Spleen (tissue), 11 donors: ENCODE data around the gene ATP9A. TPM values are rescaled to one million over a fixed set of nuclear protein-coding genes. Genes with fewer than 3 reads are reported as not detected.

ENCODE experiments used
- DNase-seq: peaks from one replicate; pipeline ENCODE4 v3.0.0-alpha.2; 2020
- H3K27ac ChIP-seq, 8 donors: fragments of 200-600 bp; sonication (generic) in 7 of 8; 1 replicate in 4 of 8; 2 replicates in 4 of 8; pipeline versions ENCODE4 v1.5.0 to v1.8.0; 2016 to 2021; ENCODE audit warnings: inconsistent platforms in 4 of 8, mild to moderate bottlenecking in 4 of 8, moderate library complexity in 1 of 8
- H3K27me3 ChIP-seq, 7 donors: fragments of 200-600 bp; sonication (generic) in 6 of 7; replicated peaks in 1 of 7; 1 replicate in 4 of 7; 2 replicates in 3 of 7; pipeline versions ENCODE4 v1.5.0 to v1.8.0; 2016 to 2021; ENCODE audit warnings: inconsistent platforms in 3 of 7, mild to moderate bottlenecking in 1 of 7
- H3K36me3 ChIP-seq, 6 donors: fragments of 200-600 bp; sonication (generic) in 5 of 6; 1 replicate in 4 of 6; 2 replicates in 2 of 6; pipeline versions ENCODE4 v1.5.0 to v1.8.0; 2016 to 2021; ENCODE audit warnings: inconsistent platforms in 2 of 6
- H3K4me1 ChIP-seq, 6 donors: fragments of 200-600 bp; sonication (generic) in 5 of 6; 1 replicate in 3 of 6; 2 replicates in 3 of 6; pipeline versions ENCODE4 v1.5.0 to v1.8.0; 2016 to 2021; ENCODE audit warnings: inconsistent platforms in 3 of 6
- H3K4me3 ChIP-seq, 8 donors: fragments of 200-600 bp; sonication (generic) in 7 of 8; 1 replicate in 4 of 8; 2 replicates in 4 of 8; pipeline versions ENCODE4 v1.5.0 to v1.8.0; 2016 to 2021; ENCODE audit warnings: inconsistent platforms in 4 of 8, mild to moderate bottlenecking in 4 of 8, moderate library complexity in 2 of 8
- H3K9me3 ChIP-seq, 8 donors: fragments of 200-600 bp; sonication (generic) in 7 of 8; 1 replicate in 4 of 8; 2 replicates in 4 of 8; pipeline versions ENCODE4 v1.5.0 to v1.8.0; 2016 to 2021; ENCODE audit warnings: inconsistent platforms in 4 of 8
- CTCF ChIP-seq, 11 experiments: fragments of 200-600 bp in 7 of 11; fragments of 450-650 bp in 4 of 11; sonication (generic) in 4 of 11; IDR thresholded peaks in 8 of 11; conservative IDR thresholded peaks in 3 of 11; 1 replicate in 7 of 11; 2 replicates in 4 of 11; pipeline versions ENCODE4 v1.4.0 to v1.8.0; 2016 to 2021; ENCODE audit warnings: antibody characterized with exemption in 11 of 11, inconsistent platforms in 4 of 11, mild to moderate bottlenecking in 1 of 11
- POLR2A ChIP-seq, 3 donors: fragments of 450-650 bp; IDR thresholded peaks; one replicate each; pipeline ENCODE4 v1.5.1; 2017; ENCODE audit warnings: antibody characterized with exemption in 3 of 3, mild to moderate bottlenecking in 1 of 3
- POLR2AphosphoS5 ChIP-seq, 3 donors: sonication (generic); formaldehyde crosslinking; IDR thresholded peaks; one replicate each; pipeline ENCODE4 v1.5.1; 2017; ENCODE audit warnings: antibody characterized with exemption in 3 of 3
- WGBS, 5 donors: extraction: QIAGEN DNeasy Blood & Tissue Kit in 3 of 5; methylation state at CpG; one replicate each; pipeline versions ENCODE4 v1.1.5 to v1.1.7; 2013 to 2018; 5-methylcytosine and 5-hydroxymethylcytosine counted together
- intact Hi-C: fragments of 100-400 bp; cut with DNase I; formaldehyde crosslinking; loops from one replicate; pipeline ENCODE4 v1.15.0; 2023; ENCODE audit warnings: low total_unique reads
- polyA plus RNA-seq, 3 donors: library from polyadenylated mRNA; stranded (reverse); fragments of 200-250 nt; gene quantifications; one replicate each; pipeline ENCODE4 v1.2.1, GENCODE V29; 2013
- total RNA-seq, 7 donors: library from RNA; depleted of rRNA in 3 of 7; stranded (reverse); fragments of >200 nt in 3 of 7; fragmentation: NEBNext Ultra II Directional in 4 of 7; extraction: Animal tissue kit (Norgen Biotek cat#: 25700) in 4 of 7; gene quantifications; one replicate each; pipeline versions ENCODE4 v1.1.0 to v1.2.1, GENCODE V29; 2016 to 2021
- donor health status: healthy with polysubstance abuse.
- donor health status: DM: no; HTN: no; CAD: no; lungs with moderate emphysema.
- donor health status: DM: no; HTN: no; CAD: no.
- donor health status: Bipolar disorder and iron deficiency.
- donor health status: healthy.
- donor health status: DM: no; HTN: no; CAD: no.
- donor health status: DM: yes; HTN: yes; CAD: no.

The ATP9A gene
- total and polyA plus RNA-seq, 10 donors: 0.37 to 11.5 (median 7.6) TPM

DNA sequence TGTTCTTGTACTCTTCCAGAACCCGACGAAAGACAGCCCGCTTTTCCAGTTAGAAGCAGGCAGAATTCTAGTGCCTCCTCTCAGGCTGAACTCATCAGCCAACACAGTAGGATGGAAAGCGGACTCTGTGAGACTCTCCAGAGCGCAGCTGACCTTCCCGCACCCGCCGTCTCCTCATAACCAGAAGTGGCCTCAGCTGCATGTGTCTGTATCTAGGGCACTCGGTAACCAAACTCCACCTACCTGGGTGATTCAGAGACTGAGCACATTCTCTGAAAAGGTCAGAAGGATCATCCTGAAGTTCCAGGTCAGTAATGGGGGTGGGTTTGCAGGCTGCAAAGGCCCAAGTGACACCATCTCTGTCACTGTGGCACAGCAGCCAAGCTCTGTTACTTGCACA lies 158.9 kb downstream of the ATP9A start:
- Histone ChIP-seq H3K4me3 (no peak overlapping the region), H3K9me3 (no peaks in the 10 kb centered on the region), H3K36me3 (peaks cover 0 to 35% (median 0%) of the 10 kb centered on the region in 6 donors), H3K27ac (no peak overlapping the region), H3K4me1 (peaks cover 0 to 12% (median 2%) of the 10 kb centered on the region in 6 donors), H3K27me3 (peaks cover 0 to 10% (median 0%) of the 10 kb centered on the region in 7 donors)
- no peak for DNase-seq
- WGBS, 5 donors: 78 to 94% (median 92%) methylated on average over 9 of the region's 9 CpGs
- no peak for TF ChIP-seq POLR2AphosphoS5 (IDR thresholded peaks at IDR 0.05)
- no peak for TF ChIP-seq CTCF (IDR thresholded peaks at IDR 0.05 in 8 of 11, conservative IDR thresholded peaks at IDR 0.05 in 3 of 11)
- TF ChIP-seq POLR2A (IDR thresholded peaks at IDR 0.05): no peak
- intact Hi-C loops: no loop called here

- 62 to 77% (median 70%) methylated on average over 5 of the region's 5 CpGs for WGBS, 5 donors
- Histone ChIP-seq H3K36me3 (peaks cover 0 to 38% (median 0%) of the 10 kb centered on the region in 6 donors), H3K27me3 (peaks cover 0 to 11% (median 0%) of the 10 kb centered on the region in 7 donors), H3K4me1 (peaks cover 0 to 12% (median 2%) of the 10 kb centered on the region in 6 donors), H3K9me3 (no peaks in the 10 kb centered on the region), H3K27ac (no peak overlapping the region), H3K4me3 (no peak overlapping the region)
- DNase-seq: no peak
- TF ChIP-seq POLR2AphosphoS5 (IDR thresholded peaks at IDR 0.05): no peak
- TF ChIP-seq POLR2A (IDR thresholded peaks at IDR 0.05): no peak
- no peak for TF ChIP-seq CTCF (IDR thresholded peaks at IDR 0.05 in 8 of 11, conservative IDR thresholded peaks at IDR 0.05 in 3 of 11)
- intact Hi-C loops: no loop called here
Measured at GRCh38 chr20:51608061-51608460, 160.1 kb downstream of the ATP9A start.

DNA sequence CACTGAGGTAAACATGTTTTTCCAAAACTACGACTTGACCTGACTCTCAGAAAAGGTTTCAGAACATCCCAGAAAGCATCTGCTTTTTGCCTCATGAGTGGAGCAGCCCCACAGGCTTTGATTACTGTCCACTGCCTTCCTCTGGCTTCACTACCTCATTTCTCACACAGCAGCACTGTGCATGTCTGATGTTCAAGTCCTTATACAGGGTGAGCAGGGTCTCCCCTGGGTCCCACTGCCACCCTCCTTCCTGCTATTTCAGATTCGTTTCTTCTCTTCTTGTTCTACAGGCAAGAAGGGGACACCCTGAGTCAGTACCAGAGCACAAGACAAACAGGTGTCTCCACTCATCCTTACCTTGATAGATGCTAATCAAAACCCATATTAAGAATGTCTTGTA lies 161.0 kb downstream of the ATP9A start:
- H3K4me3 ChIP-seq: no peak overlapping the region
- DNase-seq: no peak
- H3K27ac ChIP-seq: no peak overlapping the region
- peaks cover 0 to 11% (median 0%) of the 10 kb centered on the region in 7 donors for H3K27me3 ChIP-seq
- peaks cover 0 to 32% (median 0%) of the 10 kb centered on the region in 6 donors for H3K36me3 ChIP-seq
- intact Hi-C loops: no loop called here
- WGBS, 5 donors: 48 to 77% (median 67%) methylated on average over 1 to 2 of the region's 2 CpGs
- peaks cover 0 to 12% (median 2%) of the 10 kb centered on the region in 6 donors for H3K4me1 ChIP-seq
- H3K9me3 ChIP-seq: no peaks in the 10 kb centered on the region
- TF ChIP-seq POLR2AphosphoS5 (IDR thresholded peaks at IDR 0.05): no peak
- TF ChIP-seq POLR2A (IDR thresholded peaks at IDR 0.05): no peak

GRCh38 chr20:51604851-51605250 lies 163.3 kb downstream of the ATP9A start:
- Histone ChIP-seq H3K36me3 (peaks cover 0 to 41% (median 0%) of the 10 kb centered on the region in 6 donors), H3K27me3 (peaks cover 0 to 11% (median 0%) of the 10 kb centered on the region in 7 donors), H3K9me3 (no peaks in the 10 kb centered on the region), H3K4me1 (no peaks in the 10 kb centered on the region), H3K4me3 (no peak overlapping the region), H3K27ac (no peak overlapping the region)
- TF ChIP-seq CTCF (IDR thresholded peaks at IDR 0.05 in 8 of 11, conservative IDR thresholded peaks at IDR 0.05 in 3 of 11) (no peak), POLR2AphosphoS5 (IDR thresholded peaks at IDR 0.05) (no peak), POLR2A (IDR thresholded peaks at IDR 0.05) (no peak)
- no peak for DNase-seq
- 91 to 97% (median 93%) methylated on average over 14 of the region's 14 CpGs for WGBS, 5 donors
- intact Hi-C loops: no loop called here
